HG02885 (cell line): ENCODE results near the gene ZNF473.

Source experiments
- ATAC-seq: cut with Tn5 transposase; IDR thresholded peaks from one replicate; pipeline ENCODE4 v1.9.1; 2021; ENCODE audit warnings: mild to moderate bottlenecking; ENCODE audit not compliant: unreplicated experiment, poor library complexity

Gene ZNF473

GRCh38 chr19:50025794-50026549 lies at the start of gene ZNF473:
TSS of gene ZNF473 (plus strand) at chr19:50026005. CDS start at chr19:50031083, 5,078 bp downstream.
- ATAC-seq: peak; percentile 69

DNA sequence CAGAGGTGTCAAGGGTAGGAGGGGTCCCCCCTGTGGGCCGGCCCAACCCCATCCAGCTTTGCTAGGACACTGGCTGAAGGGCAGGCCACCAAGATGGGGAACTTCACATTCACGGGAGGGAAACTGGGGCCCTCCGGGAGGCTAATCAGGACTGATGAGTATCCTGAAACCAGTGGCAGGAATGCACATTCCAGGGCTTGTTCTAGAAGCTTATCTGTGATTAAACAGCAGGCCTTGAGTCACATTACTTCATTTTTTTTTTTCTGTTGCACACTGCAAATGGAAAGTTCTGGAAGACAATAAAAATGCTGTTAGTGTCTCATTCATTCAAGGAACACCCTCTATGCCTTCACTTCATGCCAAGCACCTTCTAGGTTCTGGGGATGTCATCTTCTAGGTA lies 49.3 kb upstream of the ZNF473 start:
- no peak for ATAC-seq

DNA sequence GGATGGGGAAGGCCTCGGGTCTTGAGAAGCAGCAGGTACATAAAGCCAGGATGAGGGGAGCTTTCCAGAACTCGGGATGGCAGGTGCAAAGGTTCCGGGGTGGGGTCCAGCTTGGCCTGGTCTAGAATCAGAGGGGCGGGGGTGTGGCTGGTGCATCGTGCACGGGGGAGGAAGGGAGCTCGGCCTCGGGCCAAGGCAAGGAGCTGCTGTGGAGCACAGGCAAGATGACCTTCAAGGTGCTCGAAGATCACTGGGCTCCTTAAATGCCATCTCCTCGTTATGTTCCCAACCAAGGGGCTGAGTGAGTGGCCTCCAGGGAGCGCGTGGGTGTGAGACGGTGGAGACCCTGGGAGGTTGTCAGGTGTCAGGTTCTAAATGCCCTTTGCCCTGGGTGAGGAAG lies 48.7 kb upstream of the ZNF473 start:
- no peak for ATAC-seq

GRCh38 chr19:49977881-49978280 lies 47.9 kb upstream of the ZNF473 start:
- ATAC-seq: no peak

DNA sequence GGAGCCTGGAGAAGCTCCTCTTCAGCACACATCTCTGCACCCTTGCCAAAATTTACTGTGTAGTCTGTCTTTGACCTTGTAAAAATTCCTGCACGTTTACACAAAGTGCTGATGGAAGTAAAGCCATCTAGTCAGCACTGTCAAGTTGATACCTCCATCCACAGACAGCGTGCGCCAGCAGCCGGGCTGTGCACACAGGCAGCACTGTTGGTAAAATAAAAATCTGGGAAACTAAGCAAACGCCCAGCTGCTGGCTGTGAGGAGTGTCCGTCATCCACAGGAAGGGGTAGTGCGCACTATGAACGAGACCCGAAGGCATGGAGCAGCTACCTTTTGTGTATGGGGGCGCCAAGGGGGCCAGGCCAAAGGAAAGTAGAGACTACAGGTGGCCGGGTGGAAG lies 47.5 kb upstream of the ZNF473 start:
- no peak for ATAC-seq

- no peak for ATAC-seq
These were observed 43.9 kb upstream of the ZNF473 start for GRCh38 chr19:49981603-49982593.

DNA sequence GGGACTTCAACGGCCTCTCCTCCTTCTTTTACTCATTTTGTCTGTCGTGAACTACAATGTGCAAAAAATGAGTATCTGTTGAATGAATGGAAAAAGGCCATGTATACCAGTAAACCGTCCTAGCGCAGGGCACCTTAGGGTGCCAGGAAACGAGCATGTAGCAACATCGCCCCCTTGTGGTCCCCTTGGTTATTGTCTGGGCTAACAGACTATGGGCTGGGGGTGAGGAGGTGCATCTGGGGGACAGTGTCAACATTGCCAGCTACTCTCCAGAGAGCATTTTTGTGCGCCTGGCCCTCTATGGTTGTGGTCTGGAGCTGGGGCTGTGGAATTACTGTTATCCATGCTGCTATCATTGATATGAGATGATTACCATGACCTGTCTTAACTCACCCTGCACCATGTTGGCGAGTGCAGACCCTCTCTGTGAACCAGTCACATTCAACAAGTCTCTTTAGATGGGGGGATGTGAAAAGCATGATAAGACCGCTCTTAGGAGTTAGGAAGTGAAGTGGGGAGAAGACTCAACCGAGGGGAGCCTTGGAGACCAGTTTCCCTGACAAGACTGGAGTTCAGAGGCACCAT lies 42.1 kb upstream of the ZNF473 start:
- ATAC-seq: peak; percentile 37

GRCh38 chr19:49984491-49984890 lies 41.3 kb upstream of the ZNF473 start:
- ATAC-seq: no peak

GRCh38 chr19:49985871-49986270 lies 39.9 kb upstream of the ZNF473 start:
- no peak for ATAC-seq

- no peak for ATAC-seq
These were observed 39.5 kb upstream of the ZNF473 start for GRCh38 chr19:49986354-49986753.

- ATAC-seq: no peak
These were observed 38.6 kb upstream of the ZNF473 start for GRCh38 chr19:49987159-49987698.

DNA sequence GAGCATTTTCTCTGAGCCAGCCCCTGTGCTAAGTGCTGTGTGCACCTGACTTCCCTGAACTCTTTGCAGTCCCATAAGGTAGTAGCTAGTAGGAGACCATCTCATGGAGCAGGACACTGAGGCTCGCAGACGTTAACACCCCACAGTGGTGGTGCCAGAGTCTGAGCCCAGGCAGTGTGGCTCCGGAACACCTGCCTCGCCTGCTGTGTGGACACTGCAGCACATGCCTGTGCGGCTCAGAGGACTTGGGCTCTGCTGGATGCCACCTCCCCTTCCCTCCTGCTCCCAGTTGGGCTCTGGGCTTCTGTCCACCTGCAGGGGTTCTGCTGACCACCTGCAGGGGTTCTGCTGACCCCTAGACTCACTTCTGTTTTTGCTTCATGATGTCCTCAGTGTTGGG lies 37.8 kb upstream of the ZNF473 start:
- no peak for ATAC-seq

GRCh38 chr19:49988433-49988832 lies 37.4 kb upstream of the ZNF473 start:
- no peak for ATAC-seq

GRCh38 chr19:49997709-49998108 lies 28.1 kb upstream of the ZNF473 start:
- ATAC-seq: no peak

DNA sequence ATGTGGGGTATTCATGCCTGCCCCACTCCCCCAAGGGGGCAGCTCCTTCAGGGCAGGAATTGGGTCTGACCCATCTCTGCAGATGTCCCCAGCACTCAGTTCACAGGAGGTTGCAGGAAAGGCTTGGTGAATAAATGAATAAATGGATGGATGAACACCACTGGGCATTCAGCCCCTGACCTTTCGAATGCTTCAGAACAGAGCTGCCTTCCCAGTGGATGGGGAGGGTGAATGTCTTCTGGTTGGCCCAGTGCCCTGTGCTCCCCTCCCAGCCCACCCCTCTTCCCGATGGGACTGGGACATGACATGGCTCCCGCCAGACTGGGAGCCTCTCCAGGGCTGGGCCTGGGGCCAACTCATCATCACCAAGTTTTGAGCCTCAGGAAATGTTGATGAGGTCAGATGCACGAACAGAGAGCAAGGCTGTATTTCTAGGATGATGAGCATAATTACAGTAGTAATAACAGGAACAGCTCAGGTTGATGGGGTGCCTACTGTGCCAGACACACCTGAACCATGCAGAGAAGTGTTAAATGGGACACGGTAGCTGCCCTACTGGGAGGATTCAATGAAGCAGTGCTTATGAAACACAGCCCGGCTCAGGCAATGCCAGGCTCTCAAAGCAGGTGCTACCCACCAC lies 26.3 kb upstream of the ZNF473 start:
- ATAC-seq: no peak

DNA sequence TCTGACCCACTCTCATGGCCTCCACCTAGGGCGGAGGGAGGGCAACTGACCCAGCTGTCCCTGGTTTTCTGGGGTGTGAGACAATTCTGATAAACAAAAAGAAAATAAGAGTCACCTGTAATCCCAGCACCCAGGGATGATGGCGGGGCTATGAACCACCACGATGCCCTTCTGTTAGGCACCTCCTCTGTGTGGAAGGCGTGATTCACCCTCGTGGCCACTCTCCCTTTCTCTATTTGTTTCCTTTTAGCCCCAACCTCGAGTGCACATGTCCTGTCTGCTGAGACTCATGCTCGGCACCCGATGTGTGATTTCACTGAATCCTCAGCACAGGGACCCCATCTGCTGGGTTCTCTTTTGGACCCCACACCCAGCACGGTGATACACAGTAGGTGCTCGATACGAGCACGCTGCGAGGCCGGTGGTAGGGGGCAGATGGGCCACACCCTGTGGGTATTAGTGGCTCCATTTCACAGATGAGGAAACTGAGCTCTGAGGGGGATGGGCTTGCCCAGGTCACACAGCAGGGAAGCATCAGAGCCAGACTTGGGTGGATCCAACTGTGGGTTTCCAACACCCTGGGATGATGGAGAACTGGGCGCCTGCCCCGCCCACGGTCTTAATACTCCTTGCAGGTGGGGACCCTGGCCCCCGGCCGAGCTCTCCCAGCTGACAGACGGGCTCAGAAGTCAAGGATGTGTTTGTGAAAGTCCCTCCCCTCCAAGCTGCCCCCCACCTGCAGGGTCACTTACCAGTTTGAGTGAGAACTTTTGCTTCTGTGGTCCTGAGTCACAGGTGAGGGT lies 25.6 kb upstream of the ZNF473 start:
- no peak for ATAC-seq

DNA sequence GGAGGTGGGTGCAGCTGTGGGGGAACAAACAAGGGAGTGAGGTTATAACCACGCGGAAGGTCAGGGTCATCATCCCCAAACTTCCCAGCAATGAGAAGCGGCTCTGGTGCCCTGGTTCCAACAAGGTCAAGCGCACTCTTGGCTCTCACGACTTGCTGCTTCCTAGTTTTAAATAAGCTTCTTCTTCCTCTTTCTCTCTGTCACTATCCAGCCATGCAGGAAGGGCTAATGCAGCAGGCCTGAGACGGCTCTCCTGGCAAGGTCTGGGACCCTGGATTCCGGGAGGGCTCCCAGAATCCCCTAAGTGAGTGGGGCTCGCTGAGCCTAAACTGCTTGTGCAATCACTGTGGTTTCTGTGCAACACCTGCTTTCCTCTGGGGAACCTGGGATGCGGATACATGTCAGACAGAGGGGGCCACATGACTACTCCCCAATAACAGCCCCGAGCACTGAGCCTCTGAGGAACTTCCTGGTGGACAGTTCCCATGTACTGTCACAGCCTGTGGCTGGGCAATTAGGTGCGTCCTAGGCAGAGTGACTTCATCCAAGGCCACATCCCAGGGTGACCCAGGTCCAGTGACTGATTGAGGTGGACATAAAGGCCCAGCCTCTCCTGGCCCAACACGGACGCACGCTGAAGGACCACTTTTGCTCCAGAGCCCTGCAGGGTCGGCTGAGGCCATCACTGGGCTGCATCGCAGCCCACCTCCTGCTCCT lies 24.8 kb upstream of the ZNF473 start:
- ATAC-seq: no peak

DNA sequence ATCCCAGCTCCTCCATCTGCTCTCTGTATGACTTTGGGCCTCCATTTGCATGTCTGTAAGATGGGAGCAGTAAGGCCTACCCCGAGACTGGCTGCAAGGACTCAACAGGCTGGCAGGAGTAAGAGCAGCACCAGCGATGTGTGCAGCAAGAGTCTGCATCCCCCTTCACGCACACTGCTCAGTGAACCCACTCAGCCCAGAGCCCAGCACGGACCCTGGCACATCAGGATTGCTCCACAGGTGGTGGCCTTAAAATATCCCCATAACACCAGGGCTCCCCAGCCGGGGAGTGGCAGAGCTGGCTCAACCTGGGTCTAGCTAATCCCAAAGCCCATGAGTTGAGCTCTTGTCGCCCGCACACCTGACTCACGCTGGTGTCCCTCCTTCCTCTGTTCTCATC lies 24.0 kb upstream of the ZNF473 start:
- no peak for ATAC-seq
